Stomach (tissue), 9 donors: ENCODE data around the gene BLOC1S4. TPM values are rescaled to one million over a fixed set of nuclear protein-coding genes. Genes with fewer than 3 reads are reported as not detected.
"Not testable (repeated sequence)": the region's sequence is repeated elsewhere in the genome, so short reads cannot be mapped to it uniquely, and the experiment has no call there.

Source experiments
- DNase-seq, 2 donors: peaks; one replicate each; pipeline versions ENCODE4 v3.0.0 to v3.0.0-alpha.2; 2013 to 2019
- H3K27ac ChIP-seq, 5 donors: fragments of 200-600 bp in 4 of 5; sonication (generic) in 4 of 5; one replicate each; pipeline ENCODE4 v1.5.1; 2013 to 2019; ENCODE audit warnings: mild to moderate bottlenecking in 1 of 5, moderate library complexity in 1 of 5
- H3K27me3 ChIP-seq, 3 donors: fragments of 200-600 bp; sonication (generic); one replicate each; pipeline ENCODE4 v1.5.1; 2017 to 2019; ENCODE audit warnings: mixed run types in 1 of 3
- H3K36me3 ChIP-seq, 4 donors: fragments of 200-600 bp; sonication (generic); 1 replicate in 3 of 4; 2 replicates in 1 of 4; pipeline ENCODE4 v1.5.1; 2016 to 2019
- H3K4me1 ChIP-seq, 4 donors: fragments of 200-600 bp; sonication (generic); one replicate each; pipeline ENCODE4 v1.5.1; 2016 to 2019
- H3K4me3 ChIP-seq, 4 donors: fragments of 200-600 bp; sonication (generic) in 3 of 4; one replicate each; pipeline ENCODE4 v1.5.1; 2016 to 2019; ENCODE audit warnings: mild to moderate bottlenecking in 1 of 4
- H3K9me3 ChIP-seq, 4 donors: fragments of 200-600 bp; sonication (generic); one replicate each; pipeline ENCODE4 v1.5.1; 2016 to 2019
- EP300 ChIP-seq: sonication (generic); formaldehyde crosslinking; IDR thresholded peaks from one replicate; pipeline ENCODE4 v1.6.1; 2017; ENCODE audit warnings: antibody characterized with exemption
- POLR2A ChIP-seq, 4 donors: fragments of 450-650 bp; IDR thresholded peaks; one replicate each; pipeline ENCODE4 v1.6.1; 2016; ENCODE audit warnings: antibody characterized with exemption in 4 of 4, control low read depth in 2 of 4, mild to moderate bottlenecking in 1 of 4, moderate library complexity in 1 of 4
- POLR2AphosphoS5 ChIP-seq, 3 donors: sonication (generic); formaldehyde crosslinking; IDR thresholded peaks; one replicate each; pipeline ENCODE4 v1.6.1; 2016; ENCODE audit warnings: antibody characterized with exemption in 3 of 3
- whole genome bisulfite sequencing, 5 donors: extraction: QIAGEN DNeasy Blood & Tissue Kit in 3 of 5; methylation state at CpG; one replicate each; pipeline versions ENCODE4 v1.1.5 to v1.1.7; 2013 to 2018; 5-methylcytosine and 5-hydroxymethylcytosine counted together
- intact Hi-C: fragments of 100-400 bp; cut with DNase I; formaldehyde crosslinking; loops from one replicate; pipeline ENCODE4 v1.15.1; 2023; ENCODE audit warnings: low total_unique reads
- polyA plus RNA-seq, 3 donors: library from polyadenylated mRNA; stranded (reverse); fragments of 200-250 nt; gene quantifications; one replicate each; pipeline ENCODE4 v1.2.3, GENCODE V29; 2013
- total RNA-seq, 5 donors: library from RNA; depleted of rRNA; stranded (reverse); fragments of >200 nt; gene quantifications; one replicate each; pipeline versions ENCODE4 v1.1.0 to v1.2.3, GENCODE V29; 2014 to 2016
- TF ChIP-seq, protein P1 (sequence below), 7 experiments: fragments of 450-650 bp in 4 of 7; fragments of 200-600 bp in 3 of 7; sonication (generic) in 3 of 7; IDR thresholded peaks; one replicate each; pipeline ENCODE4 v1.5.1; 2016 to 2019; ENCODE audit warnings: antibody characterized with exemption in 7 of 7, control low read depth in 2 of 7, mild to moderate bottlenecking in 1 of 7
- donor health status: healthy with polysubstance abuse.
- donor health status: Bipolar disorder and iron deficiency.
- donor health status: healthy.

The BLOC1S4 gene
- total and polyA plus RNA-seq, 8 donors = 8.4 to 64.3 (median 16.6) TPM

DNA sequence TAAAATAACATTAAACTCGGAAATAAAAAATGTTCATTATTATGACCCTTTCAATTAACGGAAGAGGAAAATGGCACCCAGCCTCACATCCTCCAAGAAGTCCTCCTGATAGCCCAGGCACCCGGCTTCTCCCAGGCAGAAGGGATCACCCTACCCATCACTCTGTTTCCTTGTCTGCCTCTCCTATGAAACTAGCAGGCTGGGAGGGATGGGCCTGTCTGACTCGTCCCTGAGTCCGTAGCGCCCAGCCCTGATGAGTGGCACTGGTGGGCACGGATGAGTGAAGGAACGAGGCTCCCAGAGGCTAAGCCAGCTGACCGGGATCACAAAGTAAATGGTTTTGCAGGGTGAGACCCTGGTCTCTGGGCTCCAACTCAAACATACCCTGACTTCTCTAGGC is 37.9 kb downstream of the BLOC1S4 start:
- no peaks in the 10 kb centered on the region for H3K36me3 ChIP-seq
- no peaks in the 10 kb centered on the region for H3K27me3 ChIP-seq
- DNase-seq = no peak
- H3K27ac ChIP-seq = no peak overlapping the region
- TF ChIP-seq POLR2AphosphoS5 (IDR thresholded peaks at IDR 0.05) = no peak
- no peak overlapping the region for H3K4me3 ChIP-seq
- WGBS, 5 donors = 83 to 96% (median 90%) methylated on average over 7 to 9 of the region's 9 CpGs
- intact Hi-C loops = no loop called here
- H3K9me3 ChIP-seq = no peaks in the 10 kb centered on the region
- peaks cover 19 to 42% (median 29%) of the 10 kb centered on the region in 4 donors for H3K4me1 ChIP-seq

DNA sequence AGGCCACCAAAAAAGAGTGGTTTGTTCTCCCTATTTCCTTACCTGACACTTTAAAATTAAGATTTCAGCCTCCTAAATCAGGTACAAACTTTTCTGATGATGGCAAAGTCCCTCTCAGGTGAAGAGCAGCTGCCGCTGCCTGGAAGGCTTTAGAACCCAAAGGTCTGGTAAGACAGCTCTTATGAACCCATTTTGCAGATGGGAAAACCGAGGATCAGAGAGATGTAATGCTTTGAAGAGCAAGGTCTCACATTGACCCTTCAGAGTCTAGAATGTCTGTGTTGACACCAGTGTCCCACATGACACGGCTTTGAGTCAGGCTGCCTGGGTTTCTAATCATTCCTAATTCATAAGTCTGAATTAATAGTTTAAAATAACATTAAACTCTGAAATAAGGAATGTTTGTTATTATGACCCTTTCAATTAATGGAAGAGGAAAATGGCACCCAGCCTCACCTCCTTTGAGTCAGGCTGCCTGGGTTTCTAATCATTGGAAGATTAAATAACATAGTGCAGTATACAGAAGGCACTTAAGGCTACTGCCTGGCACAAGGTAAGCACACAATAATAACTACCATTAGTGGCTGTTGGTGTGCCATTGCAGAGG is 38.6 kb downstream of the BLOC1S4 start:
- WGBS, 5 donors = 88 to 95% (median 94%) methylated on average over 3 of the region's 3 CpGs
- no peak for DNase-seq
- intact Hi-C loops = no loop called here

DNA sequence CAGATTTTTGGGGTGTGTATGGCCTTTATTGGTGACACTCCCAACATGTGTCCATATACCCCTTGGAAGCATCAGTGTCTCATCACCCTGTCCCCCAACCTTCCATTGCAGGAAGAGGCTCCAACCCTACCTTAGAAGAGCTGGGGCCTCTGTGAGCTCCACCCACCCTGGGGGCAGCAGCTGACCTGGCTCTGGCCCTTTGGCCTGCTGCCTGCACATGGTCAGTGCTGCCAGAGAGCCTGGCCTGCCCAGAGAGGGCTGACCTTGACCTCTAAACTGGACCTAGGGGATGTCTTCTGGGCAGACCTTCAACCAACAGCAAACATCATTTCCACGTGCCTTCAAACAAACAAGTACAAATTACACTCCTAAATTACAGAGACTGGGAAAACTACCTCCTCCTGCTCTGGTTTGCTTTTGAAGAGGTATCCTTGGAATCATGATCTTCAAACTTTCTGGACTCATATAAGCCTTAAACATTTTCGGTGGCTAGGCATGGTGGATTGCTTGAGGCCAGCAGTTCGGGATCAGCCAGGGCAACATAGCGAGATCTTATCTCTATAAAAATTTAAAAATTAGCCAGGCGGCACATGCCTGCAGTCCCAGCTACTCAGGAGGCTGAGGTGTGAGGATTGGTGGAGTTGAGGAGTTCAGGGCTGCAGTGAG is 39.2 kb downstream of the BLOC1S4 start:
- WGBS, 5 donors = 67 to 82% (median 68%) methylated on average over 5 of the region's 5 CpGs

More for the DNA sequence above, 38.6 kb downstream of the BLOC1S4 start:
- no peaks in the 10 kb centered on the region for H3K9me3 ChIP-seq
- H3K36me3 ChIP-seq = no peaks in the 10 kb centered on the region
- H3K27ac ChIP-seq = no peak overlapping the region
- no peaks in the 10 kb centered on the region for H3K27me3 ChIP-seq
- H3K4me1 ChIP-seq = peaks cover 12 to 35% (median 22%) of the 10 kb centered on the region in 4 donors
- H3K4me3 ChIP-seq = no peak overlapping the region
- TF ChIP-seq POLR2A (IDR thresholded peaks at IDR 0.05) (no peak), POLR2AphosphoS5 (IDR thresholded peaks at IDR 0.05) (no peak), EP300 (no peak)
- TF ChIP-seq, protein P1, sequence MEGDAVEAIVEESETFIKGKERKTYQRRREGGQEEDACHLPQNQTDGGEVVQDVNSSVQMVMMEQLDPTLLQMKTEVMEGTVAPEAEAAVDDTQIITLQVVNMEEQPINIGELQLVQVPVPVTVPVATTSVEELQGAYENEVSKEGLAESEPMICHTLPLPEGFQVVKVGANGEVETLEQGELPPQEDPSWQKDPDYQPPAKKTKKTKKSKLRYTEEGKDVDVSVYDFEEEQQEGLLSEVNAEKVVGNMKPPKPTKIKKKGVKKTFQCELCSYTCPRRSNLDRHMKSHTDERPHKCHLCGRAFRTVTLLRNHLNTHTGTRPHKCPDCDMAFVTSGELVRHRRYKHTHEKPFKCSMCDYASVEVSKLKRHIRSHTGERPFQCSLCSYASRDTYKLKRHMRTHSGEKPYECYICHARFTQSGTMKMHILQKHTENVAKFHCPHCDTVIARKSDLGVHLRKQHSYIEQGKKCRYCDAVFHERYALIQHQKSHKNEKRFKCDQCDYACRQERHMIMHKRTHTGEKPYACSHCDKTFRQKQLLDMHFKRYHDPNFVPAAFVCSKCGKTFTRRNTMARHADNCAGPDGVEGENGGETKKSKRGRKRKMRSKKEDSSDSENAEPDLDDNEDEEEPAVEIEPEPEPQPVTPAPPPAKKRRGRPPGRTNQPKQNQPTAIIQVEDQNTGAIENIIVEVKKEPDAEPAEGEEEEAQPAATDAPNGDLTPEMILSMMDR (IDR thresholded peaks at IDR 0.05) = no peak

DNA sequence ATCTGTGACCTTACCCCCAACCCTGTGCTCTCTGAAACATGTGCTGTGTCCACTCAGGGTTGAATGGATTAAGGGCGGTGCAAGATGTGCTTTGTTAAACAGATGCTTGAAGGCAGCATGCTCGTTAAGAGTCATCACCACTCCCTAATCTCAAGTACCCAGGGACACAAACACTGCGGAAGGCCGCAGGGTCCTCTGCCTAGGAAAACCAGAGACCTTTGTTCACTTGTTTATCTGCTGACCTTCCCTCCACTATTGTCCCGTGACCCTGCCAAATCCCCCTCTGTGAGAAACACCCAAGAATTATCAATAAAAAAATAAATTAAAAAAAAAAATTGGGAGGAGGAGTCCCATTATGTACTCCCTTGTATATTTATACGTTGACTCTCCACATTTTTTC is 40.4 kb downstream of the BLOC1S4 start:
- H3K27ac ChIP-seq, DNase-seq, intact Hi-C loops, H3K27me3 ChIP-seq, H3K4me3 ChIP-seq, H3K9me3 ChIP-seq, H3K36me3 ChIP-seq: not testable (repeated sequence)
- H3K4me1 ChIP-seq = peaks cover 3 to 19% (median 8%) of the 10 kb centered on the region in 4 donors
- 49 to 77% (median 69%) methylated on average over 2 of the region's 6 CpGs for WGBS, 5 donors

More for the DNA sequence above, 39.2 kb downstream of the BLOC1S4 start:
- Histone ChIP-seq H3K27me3 (no peaks in the 10 kb centered on the region), H3K36me3 (no peaks in the 10 kb centered on the region), H3K9me3 (no peaks in the 10 kb centered on the region), H3K4me1 (peaks cover 6 to 30% (median 16%) of the 10 kb centered on the region in 4 donors), H3K27ac (no peak overlapping the region), H3K4me3 (no peak overlapping the region)
- no peak for DNase-seq
- TF ChIP-seq EP300 (no peak), POLR2AphosphoS5 (IDR thresholded peaks at IDR 0.05) (no peak)
- TF ChIP-seq, protein P1 (IDR thresholded peaks at IDR 0.05) = no peak
- intact Hi-C loops = no loop called here

DNA sequence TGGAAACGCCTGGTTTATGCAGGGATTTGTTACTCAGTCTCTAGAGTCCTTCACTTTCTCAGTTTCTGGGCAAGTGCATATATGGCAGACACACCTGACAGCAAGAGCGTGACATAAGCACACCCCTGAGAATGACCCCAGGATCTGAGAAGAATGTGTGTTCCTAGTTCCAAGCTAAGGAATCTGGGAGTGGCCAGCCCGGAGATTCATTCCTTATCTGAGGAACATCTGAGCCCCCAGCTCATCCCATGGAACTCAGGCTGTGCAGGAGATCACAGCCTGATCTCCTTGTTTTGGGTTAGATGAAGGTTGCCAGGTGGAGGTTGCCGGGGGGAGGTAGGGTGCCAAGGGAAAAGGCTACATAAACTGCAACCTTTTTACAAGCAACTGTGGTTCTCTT is 42.8 kb downstream of the BLOC1S4 start:
- Histone ChIP-seq H3K4me1 (no peaks in the 10 kb centered on the region), H3K27ac (no peak overlapping the region), H3K4me3 (no peak overlapping the region), H3K9me3 (no peaks in the 10 kb centered on the region), H3K27me3 (peaks cover 0 to 7% (median 0%) of the 10 kb centered on the region in 3 donors), H3K36me3 (no peaks in the 10 kb centered on the region)
- WGBS, 5 donors = 68 to 83% (median 75%) methylated on average over 4 of the region's 4 CpGs
- intact Hi-C loops = no loop called here
- no peak for TF ChIP-seq EP300
- no peak for TF ChIP-seq POLR2A (IDR thresholded peaks at IDR 0.05)
- TF ChIP-seq POLR2AphosphoS5 (IDR thresholded peaks at IDR 0.05) = no peak
- TF ChIP-seq, protein P1 (IDR thresholded peaks at IDR 0.05) = no peak
- no peak for DNase-seq
